Esophagus squamous epithelium (tissue), 4 donors: ENCODE measurements around the gene LARP4B.

Source experiments
- POLR2A ChIP-seq, 4 donors: fragments of 450-650 bp; IDR thresholded peaks; one replicate each; pipeline ENCODE4 v1.6.1; 2017; ENCODE audit warnings: antibody characterized with exemption in 4 of 4, mild to moderate bottlenecking in 4 of 4, moderate library complexity in 3 of 4
- TF ChIP-seq, protein P1 (sequence below), 6 experiments: fragments of 450-650 bp in 4 of 6; fragments of 200-600 bp in 2 of 6; sonication (generic) in 2 of 6; IDR thresholded peaks; one replicate each; pipeline ENCODE4 v1.5.1; 2016 to 2019; ENCODE audit warnings: antibody characterized with exemption in 6 of 6, mild to moderate bottlenecking in 4 of 6, moderate library complexity in 4 of 6

DNA sequence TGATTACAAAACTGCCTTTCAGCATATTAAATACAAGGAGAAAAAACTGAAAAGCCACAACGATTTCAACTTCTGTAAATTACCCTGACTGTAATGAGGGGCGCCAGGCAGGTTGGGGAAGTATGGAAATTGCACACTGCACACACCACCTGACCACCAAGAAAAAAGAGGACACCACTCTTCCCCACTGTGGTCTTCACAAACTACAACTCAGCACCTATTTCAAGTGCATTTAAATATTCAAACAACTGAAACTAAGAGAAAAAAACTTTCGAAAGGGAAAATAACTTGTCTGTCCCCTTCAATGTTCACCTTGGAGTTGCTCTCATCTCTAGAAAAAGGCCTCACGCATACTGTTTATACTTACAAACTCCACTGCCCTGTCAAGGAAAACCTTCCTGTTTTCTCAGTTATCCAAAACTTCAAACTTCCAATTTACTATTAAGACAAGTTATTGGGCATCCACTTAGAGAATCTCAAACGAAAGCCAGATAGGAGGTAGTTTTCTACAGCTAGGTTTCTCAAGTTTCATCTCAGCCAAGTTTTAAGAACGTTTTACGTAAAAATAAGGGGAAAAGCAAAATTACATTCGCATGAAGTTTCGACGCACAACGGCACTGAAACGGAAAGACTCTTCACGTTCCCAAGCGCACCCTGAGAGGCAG, 1.4 kb downstream of the LARP4B start:
- TF ChIP-seq, protein P1, sequence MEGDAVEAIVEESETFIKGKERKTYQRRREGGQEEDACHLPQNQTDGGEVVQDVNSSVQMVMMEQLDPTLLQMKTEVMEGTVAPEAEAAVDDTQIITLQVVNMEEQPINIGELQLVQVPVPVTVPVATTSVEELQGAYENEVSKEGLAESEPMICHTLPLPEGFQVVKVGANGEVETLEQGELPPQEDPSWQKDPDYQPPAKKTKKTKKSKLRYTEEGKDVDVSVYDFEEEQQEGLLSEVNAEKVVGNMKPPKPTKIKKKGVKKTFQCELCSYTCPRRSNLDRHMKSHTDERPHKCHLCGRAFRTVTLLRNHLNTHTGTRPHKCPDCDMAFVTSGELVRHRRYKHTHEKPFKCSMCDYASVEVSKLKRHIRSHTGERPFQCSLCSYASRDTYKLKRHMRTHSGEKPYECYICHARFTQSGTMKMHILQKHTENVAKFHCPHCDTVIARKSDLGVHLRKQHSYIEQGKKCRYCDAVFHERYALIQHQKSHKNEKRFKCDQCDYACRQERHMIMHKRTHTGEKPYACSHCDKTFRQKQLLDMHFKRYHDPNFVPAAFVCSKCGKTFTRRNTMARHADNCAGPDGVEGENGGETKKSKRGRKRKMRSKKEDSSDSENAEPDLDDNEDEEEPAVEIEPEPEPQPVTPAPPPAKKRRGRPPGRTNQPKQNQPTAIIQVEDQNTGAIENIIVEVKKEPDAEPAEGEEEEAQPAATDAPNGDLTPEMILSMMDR (IDR thresholded peaks at IDR 0.05) = no peak
- TF ChIP-seq POLR2A (IDR thresholded peaks at IDR 0.05) = no peak
